ENCODE results near the gene ARID3C.

ARID3C gene

GRCh38 chr9:34654323-34655051 lies 25.6 kb upstream of the ARID3C start:
- H3K4me3 ChIP-seq (ENCODE audit: low read depth in 1 of 2, low read length in 1 of 2): no peak overlapping the region
- no peak overlapping the region for H3K27ac ChIP-seq
- H3K27me3 ChIP-seq: peaks cover 13% of the 10 kb centered on the region
- H3K36me3 ChIP-seq: peaks cover 9% of the 10 kb centered on the region
- peaks cover 6 to 8% of the 10 kb centered on the region in 2 experiments for H3K4me1 ChIP-seq (ENCODE audit: control insufficient read depth in 1 of 2, insufficient read depth in 1 of 2, low read depth in 1 of 2, low read length in 1 of 2)
- no peaks in the 10 kb centered on the region for H3K9me3 ChIP-seq
- TF ChIP-seq CTCF (IDR thresholded peaks at IDR 0.05): no peak

- no peak for TF ChIP-seq CTCF (IDR thresholded peaks at IDR 0.05)
- peaks cover 6 to 8% of the 10 kb centered on the region in 2 experiments for H3K4me1 ChIP-seq (ENCODE audit: control insufficient read depth in 1 of 2, insufficient read depth in 1 of 2, low read depth in 1 of 2, low read length in 1 of 2)
- H3K9me3 ChIP-seq: no peaks in the 10 kb centered on the region
- peaks cover 13% of the 10 kb centered on the region for H3K27me3 ChIP-seq
- no peak overlapping the region for H3K27ac ChIP-seq
- peaks cover 20% of the 10 kb centered on the region for H3K36me3 ChIP-seq
- no peak overlapping the region for H3K4me3 ChIP-seq (ENCODE audit: low read depth in 1 of 2, low read length in 1 of 2)
These were observed 24.5 kb upstream of the ARID3C start for GRCh38 chr9:34653151-34654072.

- TF ChIP-seq CTCF (IDR thresholded peaks at IDR 0.05): no peak
- Histone ChIP-seq H3K27ac (no peak overlapping the region), H3K4me3 (ENCODE audit: low read depth in 1 of 2, low read length in 1 of 2) (no peak overlapping the region), H3K9me3 (no peaks in the 10 kb centered on the region), H3K27me3 (peaks cover 13% of the 10 kb centered on the region), H3K4me1 (ENCODE audit: control insufficient read depth in 1 of 2, insufficient read depth in 1 of 2, low read depth in 1 of 2, low read length in 1 of 2) (peaks cover 7 to 14% of the 10 kb centered on the region in 2 experiments), H3K36me3 (peaks cover 23% of the 10 kb centered on the region)
These were observed 23.7 kb upstream of the ARID3C start for GRCh38 chr9:34652602-34653000.

GRCh38 chr9:34651876-34652601 lies 23.2 kb upstream of the ARID3C start, which contains the start of gene IL11RA:
IL11RA (plus strand) TSS chr9:34652185; CDS start chr9:34655218, 3,033 bp downstream.
- TF ChIP-seq CTCF (IDR thresholded peaks at IDR 0.05): no peak
- Histone ChIP-seq H3K27me3 (peaks cover 13% of the 10 kb centered on the region), H3K4me3 (ENCODE audit: low read depth in 1 of 2, low read length in 1 of 2) (peak within 1 kb of the TSS in 1 of 2 experiments; percentile 27), H3K27ac (no peak within 1 kb of the TSS), H3K4me1 (ENCODE audit: control insufficient read depth in 1 of 2, insufficient read depth in 1 of 2, low read depth in 1 of 2, low read length in 1 of 2) (peaks cover 13 to 19% of the 10 kb centered on the region in 2 experiments), H3K9me3 (no peaks in the 10 kb centered on the region), H3K36me3 (peaks cover 23% of the 10 kb centered on the region)

GRCh38 chr9:34651321-34651720 lies 22.5 kb upstream of the ARID3C start:
- TF ChIP-seq CTCF (IDR thresholded peaks at IDR 0.05): no peak
- Histone ChIP-seq H3K27ac (no peak overlapping the region), H3K9me3 (no peaks in the 10 kb centered on the region), H3K4me3 (ENCODE audit: low read depth in 1 of 2, low read length in 1 of 2) (no peak overlapping the region), H3K27me3 (peaks cover 13% of the 10 kb centered on the region), H3K36me3 (peaks cover 23% of the 10 kb centered on the region), H3K4me1 (ENCODE audit: control insufficient read depth in 1 of 2, insufficient read depth in 1 of 2, low read depth in 1 of 2, low read length in 1 of 2) (peaks cover 18 to 25% of the 10 kb centered on the region in 2 experiments)
